ENCODE measurements around the gene USP6NL.

GRCh38 chr10:11601670-11602069 is 9.8 kb downstream of the USP6NL start:
- TF ChIP-seq CTCF (IDR thresholded peaks at IDR 0.05) (no peak), POLR2A (IDR thresholded peaks at IDR 0.05) (no peak)

Data from uterus (tissue), 2 donors.